Measurements from ENCODE around the gene CHD1L.

DNA sequence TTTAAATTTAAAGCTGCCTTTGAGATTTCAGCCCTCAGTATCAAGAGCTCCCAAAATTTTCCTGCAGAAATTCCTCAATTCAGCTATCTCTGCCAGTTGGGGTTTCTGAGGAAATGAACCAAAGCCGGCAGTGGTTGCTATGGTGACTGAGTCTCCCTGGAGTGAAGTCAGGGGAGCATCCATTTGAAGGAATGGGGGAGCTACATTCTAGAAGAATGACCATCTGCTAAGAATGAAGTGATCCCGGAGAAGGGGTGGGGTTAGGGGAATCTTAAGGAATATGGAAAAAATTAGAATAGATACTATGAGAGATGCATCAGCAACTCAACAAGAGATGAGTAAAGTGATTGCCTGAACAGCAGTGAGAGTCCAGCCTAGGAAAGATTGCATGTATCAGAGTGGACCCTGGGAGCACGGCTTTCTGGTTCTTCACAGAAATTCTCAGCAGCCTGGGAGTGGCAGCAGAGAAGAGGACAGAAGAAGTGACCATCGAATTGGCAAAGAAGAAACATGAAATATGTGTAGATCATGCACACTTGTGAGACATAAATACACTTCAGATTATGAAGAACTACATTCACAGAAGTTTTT lies 94.7 kb downstream of the CHD1L start:
- TF ChIP-seq, protein P1, sequence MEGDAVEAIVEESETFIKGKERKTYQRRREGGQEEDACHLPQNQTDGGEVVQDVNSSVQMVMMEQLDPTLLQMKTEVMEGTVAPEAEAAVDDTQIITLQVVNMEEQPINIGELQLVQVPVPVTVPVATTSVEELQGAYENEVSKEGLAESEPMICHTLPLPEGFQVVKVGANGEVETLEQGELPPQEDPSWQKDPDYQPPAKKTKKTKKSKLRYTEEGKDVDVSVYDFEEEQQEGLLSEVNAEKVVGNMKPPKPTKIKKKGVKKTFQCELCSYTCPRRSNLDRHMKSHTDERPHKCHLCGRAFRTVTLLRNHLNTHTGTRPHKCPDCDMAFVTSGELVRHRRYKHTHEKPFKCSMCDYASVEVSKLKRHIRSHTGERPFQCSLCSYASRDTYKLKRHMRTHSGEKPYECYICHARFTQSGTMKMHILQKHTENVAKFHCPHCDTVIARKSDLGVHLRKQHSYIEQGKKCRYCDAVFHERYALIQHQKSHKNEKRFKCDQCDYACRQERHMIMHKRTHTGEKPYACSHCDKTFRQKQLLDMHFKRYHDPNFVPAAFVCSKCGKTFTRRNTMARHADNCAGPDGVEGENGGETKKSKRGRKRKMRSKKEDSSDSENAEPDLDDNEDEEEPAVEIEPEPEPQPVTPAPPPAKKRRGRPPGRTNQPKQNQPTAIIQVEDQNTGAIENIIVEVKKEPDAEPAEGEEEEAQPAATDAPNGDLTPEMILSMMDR (IDR thresholded peaks at IDR 0.05; ENCODE audit: low read depth, low read length, missing input control), result no peak
- TF ChIP-seq RAD21 (IDR thresholded peaks at IDR 0.05), result no peak
- no peak for TF ChIP-seq JUND (IDR thresholded peaks at IDR 0.05)
- no peak for TF ChIP-seq EGR1 (IDR thresholded peaks at IDR 0.05; ENCODE audit: low read depth in 2 of 2)
- TF ChIP-seq, protein P2, sequence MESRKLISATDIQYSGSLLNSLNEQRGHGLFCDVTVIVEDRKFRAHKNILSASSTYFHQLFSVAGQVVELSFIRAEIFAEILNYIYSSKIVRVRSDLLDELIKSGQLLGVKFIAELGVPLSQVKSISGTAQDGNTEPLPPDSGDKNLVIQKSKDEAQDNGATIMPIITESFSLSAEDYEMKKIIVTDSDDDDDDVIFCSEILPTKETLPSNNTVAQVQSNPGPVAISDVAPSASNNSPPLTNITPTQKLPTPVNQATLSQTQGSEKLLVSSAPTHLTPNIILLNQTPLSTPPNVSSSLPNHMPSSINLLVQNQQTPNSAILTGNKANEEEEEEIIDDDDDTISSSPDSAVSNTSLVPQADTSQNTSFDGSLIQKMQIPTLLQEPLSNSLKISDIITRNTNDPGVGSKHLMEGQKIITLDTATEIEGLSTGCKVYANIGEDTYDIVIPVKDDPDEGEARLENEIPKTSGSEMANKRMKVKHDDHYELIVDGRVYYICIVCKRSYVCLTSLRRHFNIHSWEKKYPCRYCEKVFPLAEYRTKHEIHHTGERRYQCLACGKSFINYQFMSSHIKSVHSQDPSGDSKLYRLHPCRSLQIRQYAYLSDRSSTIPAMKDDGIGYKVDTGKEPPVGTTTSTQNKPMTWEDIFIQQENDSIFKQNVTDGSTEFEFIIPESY (IDR thresholded peaks at IDR 0.05), result no peak
- TF ChIP-seq FOXA1 (IDR thresholded peaks at IDR 0.05), result no peak
- TF ChIP-seq, protein P3, sequence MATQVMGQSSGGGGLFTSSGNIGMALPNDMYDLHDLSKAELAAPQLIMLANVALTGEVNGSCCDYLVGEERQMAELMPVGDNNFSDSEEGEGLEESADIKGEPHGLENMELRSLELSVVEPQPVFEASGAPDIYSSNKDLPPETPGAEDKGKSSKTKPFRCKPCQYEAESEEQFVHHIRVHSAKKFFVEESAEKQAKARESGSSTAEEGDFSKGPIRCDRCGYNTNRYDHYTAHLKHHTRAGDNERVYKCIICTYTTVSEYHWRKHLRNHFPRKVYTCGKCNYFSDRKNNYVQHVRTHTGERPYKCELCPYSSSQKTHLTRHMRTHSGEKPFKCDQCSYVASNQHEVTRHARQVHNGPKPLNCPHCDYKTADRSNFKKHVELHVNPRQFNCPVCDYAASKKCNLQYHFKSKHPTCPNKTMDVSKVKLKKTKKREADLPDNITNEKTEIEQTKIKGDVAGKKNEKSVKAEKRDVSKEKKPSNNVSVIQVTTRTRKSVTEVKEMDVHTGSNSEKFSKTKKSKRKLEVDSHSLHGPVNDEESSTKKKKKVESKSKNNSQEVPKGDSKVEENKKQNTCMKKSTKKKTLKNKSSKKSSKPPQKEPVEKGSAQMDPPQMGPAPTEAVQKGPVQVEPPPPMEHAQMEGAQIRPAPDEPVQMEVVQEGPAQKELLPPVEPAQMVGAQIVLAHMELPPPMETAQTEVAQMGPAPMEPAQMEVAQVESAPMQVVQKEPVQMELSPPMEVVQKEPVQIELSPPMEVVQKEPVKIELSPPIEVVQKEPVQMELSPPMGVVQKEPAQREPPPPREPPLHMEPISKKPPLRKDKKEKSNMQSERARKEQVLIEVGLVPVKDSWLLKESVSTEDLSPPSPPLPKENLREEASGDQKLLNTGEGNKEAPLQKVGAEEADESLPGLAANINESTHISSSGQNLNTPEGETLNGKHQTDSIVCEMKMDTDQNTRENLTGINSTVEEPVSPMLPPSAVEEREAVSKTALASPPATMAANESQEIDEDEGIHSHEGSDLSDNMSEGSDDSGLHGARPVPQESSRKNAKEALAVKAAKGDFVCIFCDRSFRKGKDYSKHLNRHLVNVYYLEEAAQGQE (IDR thresholded peaks at IDR 0.05), result no peak
- TF ChIP-seq, protein P4, sequence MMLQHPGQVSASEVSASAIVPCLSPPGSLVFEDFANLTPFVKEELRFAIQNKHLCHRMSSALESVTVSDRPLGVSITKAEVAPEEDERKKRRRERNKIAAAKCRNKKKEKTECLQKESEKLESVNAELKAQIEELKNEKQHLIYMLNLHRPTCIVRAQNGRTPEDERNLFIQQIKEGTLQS (IDR thresholded peaks at IDR 0.05), result no peak

All from liver (tissue), 3 donors.